OCI-LY1 (cell line): ENCODE data around the gene MAMDC2.

Experiments used
- CTCF ChIP-seq: fragments of 200-600 bp; sonication (generic), shearing (Covaris generic); IDR thresholded peaks from 2 replicates; pipeline ENCODE4 v1.5.1; 2017; ENCODE audit warnings: mild to moderate bottlenecking, antibody characterized with exemption, low read length, moderate library complexity, mixed read lengths
- EZH2 ChIP-seq: fragments of 200-600 bp; sonication (generic), shearing (Covaris generic); IDR thresholded peaks from 2 replicates; pipeline ENCODE4 v1.8.0; 2017; ENCODE audit warnings: borderline replicate concordance, mixed run types, mild to moderate bottlenecking, antibody characterized with exemption, low read length, moderate library complexity, mixed read lengths

- no peak for TF ChIP-seq CTCF
- no peak for TF ChIP-seq EZH2
Measured at GRCh38 chr9:70066418-70066817, 22.8 kb downstream of the MAMDC2 start.
